ENCODE measurements around the gene CDCA7L. TPM values are rescaled to one million over a fixed set of nuclear protein-coding genes. Genes with fewer than 3 reads are reported as not detected.
"Not testable (repeated sequence)": the region's sequence is repeated elsewhere in the genome, so short reads cannot be mapped to it uniquely, and the experiment has no call there.

Gene CDCA7L
- total RNA-seq, 1 donor from 2014 or later = 41.0 TPM

- Histone ChIP-seq H3K9me3 (replicated peaks) (no peaks in the 10 kb centered on the region), H3K4me3 (no peak overlapping the region), H3K27me3 (ENCODE audit: low read depth) (no peaks in the 10 kb centered on the region), H3K36me3 (no peaks in the 10 kb centered on the region), H3K27ac (replicated peaks) (no peak overlapping the region), H3K4me1 (peaks cover 14% of the 10 kb centered on the region)
- TF ChIP-seq, protein P1, sequence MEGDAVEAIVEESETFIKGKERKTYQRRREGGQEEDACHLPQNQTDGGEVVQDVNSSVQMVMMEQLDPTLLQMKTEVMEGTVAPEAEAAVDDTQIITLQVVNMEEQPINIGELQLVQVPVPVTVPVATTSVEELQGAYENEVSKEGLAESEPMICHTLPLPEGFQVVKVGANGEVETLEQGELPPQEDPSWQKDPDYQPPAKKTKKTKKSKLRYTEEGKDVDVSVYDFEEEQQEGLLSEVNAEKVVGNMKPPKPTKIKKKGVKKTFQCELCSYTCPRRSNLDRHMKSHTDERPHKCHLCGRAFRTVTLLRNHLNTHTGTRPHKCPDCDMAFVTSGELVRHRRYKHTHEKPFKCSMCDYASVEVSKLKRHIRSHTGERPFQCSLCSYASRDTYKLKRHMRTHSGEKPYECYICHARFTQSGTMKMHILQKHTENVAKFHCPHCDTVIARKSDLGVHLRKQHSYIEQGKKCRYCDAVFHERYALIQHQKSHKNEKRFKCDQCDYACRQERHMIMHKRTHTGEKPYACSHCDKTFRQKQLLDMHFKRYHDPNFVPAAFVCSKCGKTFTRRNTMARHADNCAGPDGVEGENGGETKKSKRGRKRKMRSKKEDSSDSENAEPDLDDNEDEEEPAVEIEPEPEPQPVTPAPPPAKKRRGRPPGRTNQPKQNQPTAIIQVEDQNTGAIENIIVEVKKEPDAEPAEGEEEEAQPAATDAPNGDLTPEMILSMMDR (IDR thresholded peaks at IDR 0.05; ENCODE audit: borderline replicate concordance) = no peak
- no peak for DNase-seq
- intact Hi-C loops (cut with micrococcal nuclease) = no loop called here
Observed at GRCh38 chr7:21886396-21886795, 59.3 kb downstream of the CDCA7L start.

DNA sequence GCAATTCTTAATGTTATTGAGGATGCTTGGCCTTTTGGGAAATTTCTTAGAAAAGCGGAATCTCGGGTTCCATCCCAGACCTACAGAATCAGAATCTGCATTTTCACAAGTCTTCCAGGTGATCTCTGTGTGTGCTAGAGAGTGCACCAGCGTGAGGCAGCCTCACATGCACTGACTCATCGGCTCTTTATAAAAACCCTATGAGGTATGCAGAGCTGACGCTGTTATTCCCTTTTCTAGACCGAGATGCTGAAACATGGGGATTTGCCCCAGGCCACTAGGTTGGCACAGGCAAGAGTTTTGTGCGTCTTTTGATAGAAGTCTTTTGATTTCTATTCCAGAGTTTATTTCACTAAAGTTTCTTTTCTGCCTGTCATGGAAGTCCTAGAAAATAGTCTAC, 61.2 kb downstream of the CDCA7L start:
- intact Hi-C loops (cut with micrococcal nuclease) = no loop called here
- TF ChIP-seq, protein P1 (IDR thresholded peaks at IDR 0.05; ENCODE audit: borderline replicate concordance) = no peak
- DNase-seq = no peak
- H3K36me3 ChIP-seq = no peaks in the 10 kb centered on the region
- H3K4me1 ChIP-seq = peaks cover 14% of the 10 kb centered on the region
- no peak overlapping the region for H3K4me3 ChIP-seq
- no peaks in the 10 kb centered on the region for H3K9me3 ChIP-seq (replicated peaks)
- no peaks in the 10 kb centered on the region for H3K27me3 ChIP-seq (ENCODE audit: low read depth)
- no peak overlapping the region for H3K27ac ChIP-seq (replicated peaks)

GRCh38 chr7:21883501-21883900, 62.2 kb downstream of the CDCA7L start:
- intact Hi-C loops (cut with micrococcal nuclease); DNase-seq; H3K36me3 ChIP-seq; H3K9me3 ChIP-seq (replicated peaks); H3K27me3 ChIP-seq (ENCODE audit: low read depth); H3K27ac ChIP-seq (replicated peaks); H3K4me3 ChIP-seq: not testable (repeated sequence)
- H3K4me1 ChIP-seq = peaks cover 14% of the 10 kb centered on the region

GRCh38 chr7:21883069-21883468, 62.6 kb downstream of the CDCA7L start:
- no peaks in the 10 kb centered on the region for H3K9me3 ChIP-seq (replicated peaks)
- H3K36me3 ChIP-seq = no peaks in the 10 kb centered on the region
- DNase-seq = no peak
- no peaks in the 10 kb centered on the region for H3K27me3 ChIP-seq (ENCODE audit: low read depth)
- H3K4me3 ChIP-seq = no peak overlapping the region
- no peak overlapping the region for H3K27ac ChIP-seq (replicated peaks)
- intact Hi-C loops (cut with micrococcal nuclease) = no loop called here
- peaks cover 14% of the 10 kb centered on the region for H3K4me1 ChIP-seq
- TF ChIP-seq, protein P1 (IDR thresholded peaks at IDR 0.05; ENCODE audit: borderline replicate concordance) = no peak

DNA sequence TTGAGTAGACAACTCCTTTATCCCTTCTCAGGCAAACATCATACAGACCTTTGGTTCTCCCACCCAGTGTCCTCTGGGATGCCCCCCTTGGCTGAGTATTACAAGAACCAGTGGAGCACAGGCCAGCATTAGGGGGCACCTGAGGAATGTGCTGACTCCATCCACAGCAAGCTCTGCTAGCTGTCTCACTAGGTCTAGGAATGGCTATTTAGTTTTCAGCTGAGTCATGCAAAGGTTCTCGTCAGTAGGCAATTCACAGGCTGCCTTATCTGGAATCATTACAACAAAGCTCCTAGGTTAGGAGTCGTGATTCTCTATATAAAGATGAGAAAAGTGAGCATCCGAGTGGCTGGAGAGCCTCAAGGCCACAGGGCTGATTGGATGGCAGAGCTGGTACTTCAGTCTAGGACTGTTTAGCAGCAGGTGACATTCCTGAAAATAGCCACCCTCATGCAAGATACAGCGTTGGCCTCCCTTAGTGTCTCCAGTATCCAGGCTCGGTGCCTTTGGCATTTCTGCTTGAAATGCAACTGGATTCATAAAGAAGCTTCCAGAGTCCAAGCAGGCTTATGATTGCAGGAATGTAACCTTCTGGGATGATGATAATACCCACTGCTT, 75.8 kb downstream of the CDCA7L start:
- Histone ChIP-seq H3K4me3 (no peak overlapping the region), H3K27ac (replicated peaks) (no peak overlapping the region), H3K9me3 (replicated peaks) (no peaks in the 10 kb centered on the region), H3K27me3 (ENCODE audit: low read depth) (no peaks in the 10 kb centered on the region), H3K36me3 (no peaks in the 10 kb centered on the region), H3K4me1 (peaks cover 7% of the 10 kb centered on the region)
- TF ChIP-seq, protein P1 (IDR thresholded peaks at IDR 0.05; ENCODE audit: borderline replicate concordance) = no peak
- no peak for DNase-seq
- intact Hi-C loops (cut with micrococcal nuclease) = no loop called here

DNA sequence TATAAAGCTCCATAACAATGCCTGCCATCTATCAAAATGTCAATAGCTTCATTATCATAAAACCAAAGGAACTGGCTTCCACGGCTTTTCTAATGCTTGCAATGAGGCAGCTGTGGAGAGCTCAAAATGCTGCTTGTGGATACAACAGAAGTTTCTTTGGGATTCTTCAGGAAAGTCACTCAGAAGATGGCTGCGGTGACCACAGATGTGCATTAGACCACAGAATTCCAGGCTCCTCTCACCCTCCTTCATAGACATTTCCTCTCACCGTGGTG, 77.2 kb downstream of the CDCA7L start:
- TF ChIP-seq, protein P1 (IDR thresholded peaks at IDR 0.05; ENCODE audit: borderline replicate concordance) = no peak
- no peaks in the 10 kb centered on the region for H3K27me3 ChIP-seq (ENCODE audit: low read depth)
- H3K9me3 ChIP-seq (replicated peaks) = no peaks in the 10 kb centered on the region
- no peak overlapping the region for H3K27ac ChIP-seq (replicated peaks)
- DNase-seq = no peak
- intact Hi-C loops (cut with micrococcal nuclease) = no loop called here
- H3K4me1 ChIP-seq = peaks cover 7% of the 10 kb centered on the region
- H3K4me3 ChIP-seq = no peak overlapping the region
- H3K36me3 ChIP-seq = no peaks in the 10 kb centered on the region
